HepG2 (cell line): ENCODE results near the gene IL1RL2. TPM values are rescaled to one million over a fixed set of nuclear protein-coding genes. Genes with fewer than 3 reads are reported as not detected.
A peak's percentile ranks its signal among the peaks of the same experiment; 100 is the strongest.

Source experiments
- DPF2 ChIP-seq: sonication (generic); formaldehyde crosslinking; IDR thresholded peaks from 2 replicates; pipeline ENCODE4 v1.4.0; 2020; ENCODE audit warnings: mild to moderate bottlenecking, low read depth, missing genetic modification reagents, borderline replicate concordance
- FOSL2 ChIP-seq: sonication (generic); formaldehyde crosslinking; IDR thresholded peaks from 2 replicates; pipeline ENCODE4 v1.4.0; 2020; ENCODE audit warnings: missing genetic modification reagents
- GABPA ChIP-seq, 2 experiments: IDR thresholded peaks; 2 replicates each; pipeline ENCODE4 v1.6.1; 2011 to 2016; ENCODE audit warnings: low read depth in 2 of 2, low read length in 1 of 2, missing biosample characterization in 1 of 2, missing genetic modification characterization in 1 of 2
- HOXA7 ChIP-seq: sonication (generic); formaldehyde crosslinking; IDR thresholded peaks from 2 replicates; pipeline ENCODE4 v1.8.1; 2022; ENCODE audit warnings: mild to moderate bottlenecking, missing genetic modification reagents, moderate library complexity
- ISX ChIP-seq: sonication (generic); formaldehyde crosslinking; conservative IDR thresholded peaks from 2 replicates; pipeline ENCODE4 v1.5.0; 2020; ENCODE audit warnings: missing genetic modification reagents
- KDM2A ChIP-seq: sonication (generic); formaldehyde crosslinking; IDR thresholded peaks from 2 replicates; pipeline ENCODE4 v1.4.0; 2020; ENCODE audit warnings: low read depth, missing genetic modification reagents, borderline replicate concordance
- MLX ChIP-seq: IDR thresholded peaks from 2 replicates; pipeline ENCODE4 v1.6.1; 2016
- NFIC ChIP-seq: IDR thresholded peaks from 2 replicates; pipeline ENCODE4 v1.6.1; 2012; ENCODE audit warnings: mild to moderate bottlenecking, low read length, inconsistent platforms
- ZBTB49 ChIP-seq: sonication (generic); formaldehyde crosslinking; IDR thresholded peaks from 2 replicates; pipeline ENCODE4 v1.4.0; 2020; ENCODE audit warnings: missing genetic modification reagents, borderline replicate concordance
- ZFP91 ChIP-seq: sonication (generic); formaldehyde crosslinking; IDR thresholded peaks from 2 replicates; pipeline ENCODE4 v1.9.0; 2022; ENCODE audit warnings: missing genetic modification reagents, mild to moderate bottlenecking, borderline replicate concordance
- ZNF296 ChIP-seq: sonication (generic); formaldehyde crosslinking; conservative IDR thresholded peaks from 2 replicates; pipeline ENCODE4 v1.5.0; 2020; ENCODE audit warnings: mild to moderate bottlenecking, missing genetic modification reagents
- ZNF414 ChIP-seq: sonication (generic); formaldehyde crosslinking; IDR thresholded peaks from 2 replicates; pipeline ENCODE4 v1.5.0; 2020; ENCODE audit warnings: missing genetic modification reagents
- ZNF580 ChIP-seq: IDR thresholded peaks from 2 replicates; pipeline ENCODE4 v1.6.1; 2016; ENCODE audit warnings: low read depth, borderline replicate concordance
- ZNF614 ChIP-seq: IDR thresholded peaks from 2 replicates; pipeline ENCODE4 v1.6.1; 2018; ENCODE audit warnings: missing biosample characterization, missing genetic modification reagents, inconsistent platforms, borderline replicate concordance
- ZNF619 ChIP-seq: sonication (generic); formaldehyde crosslinking; IDR thresholded peaks from 2 replicates; pipeline ENCODE4 v1.4.0; 2020; ENCODE audit warnings: mild to moderate bottlenecking, missing genetic modification reagents
- ZNF713 ChIP-seq: sonication (generic); formaldehyde crosslinking; IDR thresholded peaks from 2 replicates; pipeline ENCODE4 v1.4.0; 2020; ENCODE audit warnings: mild to moderate bottlenecking, missing genetic modification reagents
- ZNF784 ChIP-seq: sonication (generic); formaldehyde crosslinking; IDR thresholded peaks from 2 replicates; pipeline ENCODE4 v1.5.1; 2020; ENCODE audit warnings: missing genetic modification reagents, mild to moderate bottlenecking, borderline replicate concordance
- ZXDC ChIP-seq: sonication (generic); formaldehyde crosslinking; IDR thresholded peaks from 2 replicates; pipeline ENCODE4 v1.5.0; 2020; ENCODE audit warnings: mild to moderate bottlenecking, missing genetic modification reagents
- polyA plus RNA-seq, 8 experiments: library from polyadenylated mRNA; depleted of rRNA in 3 of 8; stranded (reverse) in 7 of 8; unstranded in 1 of 8; fragments of >200 nt; fragmentation: Illumina TruSeq in 4 of 8; extraction: Trizol in 4 of 8; gene quantifications; 2 replicates each; pipeline versions ENCODE4 v1.2.1 to v1.2.3, GENCODE V29; 2011 to 2016; ENCODE audit warnings: low read depth in 4 of 8, missing spikeins in 1 of 8, mixed read lengths in 1 of 8; ENCODE audit not compliant: insufficient read depth in 1 of 8
- total RNA-seq, 5 experiments: library from RNA; depleted of rRNA; stranded (reverse); fragments of >200 nt; fragmentation: Illumina TruSeq; extraction: Trizol; gene quantifications; 2 replicates each; pipeline ENCODE4 v1.2.3, GENCODE V29; 2016; ENCODE audit warnings: low read depth in 1 of 5

The IL1RL2 gene
- total and polyA plus RNA-seq, 2 of the 13 experiments (the other 11 are each of a cell fraction or from before 2014, with no cell fraction given): 0.03 TPM; not detected in 1

GRCh38 chr2:102154946-102155702 lies 31.7 kb upstream of the IL1RL2 start (continued):
- TF ChIP-seq ZNF414 (CRISPR knock-in tag): peak; percentile 42; the same call in 1 of the 2 replicates
- TF ChIP-seq KDM2A (CRISPR knock-in tag): peak; percentile 44; the same call in 1 of the 2 replicates
- no peak for TF ChIP-seq ZNF614
- TF ChIP-seq ZFP91 (CRISPR knock-in tag): no peak
- TF ChIP-seq ZXDC: no peak; the same call in 1 of the 2 replicates
- TF ChIP-seq ZNF296 (CRISPR knock-in tag): no peak
- TF ChIP-seq ZBTB49: 0 out of 2 replicates have a peak, but pooled peaks have one; percentile 68
- no peak for TF ChIP-seq HOXA7 (CRISPR knock-in tag)
- no peak for TF ChIP-seq NFIC
- TF ChIP-seq FOSL2 (CRISPR knock-in tag): no peak
- TF ChIP-seq ZNF580 (CRISPR knock-in tag): no peak; the same call in 1 of the 2 replicates
- no peak for TF ChIP-seq ZNF713 (CRISPR knock-in tag)
- no peak for TF ChIP-seq ISX (CRISPR knock-in tag)
- TF ChIP-seq MLX (CRISPR knock-in tag): no peak
- no peak for TF ChIP-seq GABPA (IDR thresholded peaks at IDR 0.05; ENCODE audit: low read depth, low read length)
- TF ChIP-seq GABPA (CRISPR knock-in tag; IDR thresholded peaks at IDR 0.05; ENCODE audit: low read depth): 0 out of 2 replicates have a peak, but pooled peaks have one; percentile 13
- 0 out of 2 replicates have a peak, but pooled peaks have one; percentile 56 for TF ChIP-seq ZNF619 (CRISPR knock-in tag)
- TF ChIP-seq DPF2: no peak
- no peak for TF ChIP-seq ZNF784 (CRISPR knock-in tag)
